Measurements from ENCODE around the gene IL12RB1. TPM values are rescaled to one million over a fixed set of nuclear protein-coding genes. Genes with fewer than 3 reads are reported as not detected.

IL12RB1 gene
- total RNA-seq, 1 donor, result 26.9 TPM

- H3K4me1 ChIP-seq (ENCODE audit: insufficient read depth, low read length), result peaks cover 59% of the 10 kb centered on the region
- no peaks in the 10 kb centered on the region for H3K27me3 ChIP-seq (ENCODE audit: insufficient read depth, low read length)
- no peaks in the 10 kb centered on the region for H3K9me3 ChIP-seq (ENCODE audit: low read depth, low read length)
- peak overlapping the region; percentile 61 for H3K4me3 ChIP-seq (ENCODE audit: low read length)
Observed at GRCh38 chr19:18085702-18086457, 854 bp downstream of the IL12RB1 start.

- Histone ChIP-seq H3K4me3 (ENCODE audit: low read length) (no peak overlapping the region), H3K27me3 (ENCODE audit: insufficient read depth, low read length) (no peaks in the 10 kb centered on the region), H3K9me3 (ENCODE audit: low read depth, low read length) (no peaks in the 10 kb centered on the region), H3K4me1 (ENCODE audit: insufficient read depth, low read length) (peaks cover 41% of the 10 kb centered on the region)
Observed at GRCh38 chr19:18083929-18084684, 2.6 kb downstream of the IL12RB1 start.

- Histone ChIP-seq H3K4me1 (ENCODE audit: insufficient read depth, low read length) (peaks cover 6% of the 10 kb centered on the region), H3K4me3 (ENCODE audit: low read length) (no peak overlapping the region), H3K27me3 (ENCODE audit: insufficient read depth, low read length) (no peaks in the 10 kb centered on the region), H3K9me3 (ENCODE audit: low read depth, low read length) (no peaks in the 10 kb centered on the region)
Observed at GRCh38 chr19:18074192-18074591, 12.5 kb downstream of the IL12RB1 start.

GRCh38 chr19:18073197-18073596, 13.5 kb downstream of the IL12RB1 start:
- Histone ChIP-seq H3K27me3 (ENCODE audit: insufficient read depth, low read length) (no peaks in the 10 kb centered on the region), H3K4me1 (ENCODE audit: insufficient read depth, low read length) (peaks cover 6% of the 10 kb centered on the region), H3K4me3 (ENCODE audit: low read length) (no peak overlapping the region), H3K9me3 (ENCODE audit: low read depth, low read length) (no peaks in the 10 kb centered on the region)

- no peak overlapping the region for H3K4me3 ChIP-seq (ENCODE audit: low read length)
- H3K4me1 ChIP-seq (ENCODE audit: insufficient read depth, low read length), result peaks cover 6% of the 10 kb centered on the region
- no peaks in the 10 kb centered on the region for H3K9me3 ChIP-seq (ENCODE audit: low read depth, low read length)
- no peaks in the 10 kb centered on the region for H3K27me3 ChIP-seq (ENCODE audit: insufficient read depth, low read length)
Observed at GRCh38 chr19:18072335-18072734, 14.4 kb downstream of the IL12RB1 start.

- Histone ChIP-seq H3K27me3 (ENCODE audit: insufficient read depth, low read length) (no peaks in the 10 kb centered on the region), H3K4me3 (ENCODE audit: low read length) (no peak overlapping the region), H3K9me3 (ENCODE audit: low read depth, low read length) (no peaks in the 10 kb centered on the region), H3K4me1 (ENCODE audit: insufficient read depth, low read length) (peaks cover 6% of the 10 kb centered on the region)
Observed at GRCh38 chr19:18070181-18070580, 16.6 kb downstream of the IL12RB1 start.

- peaks cover 6% of the 10 kb centered on the region for H3K4me1 ChIP-seq (ENCODE audit: insufficient read depth, low read length)
- no peaks in the 10 kb centered on the region for H3K9me3 ChIP-seq (ENCODE audit: low read depth, low read length)
- no peaks in the 10 kb centered on the region for H3K27me3 ChIP-seq (ENCODE audit: insufficient read depth, low read length)
Observed at GRCh38 chr19:18069383-18069782, 17.4 kb downstream of the IL12RB1 start.

GRCh38 chr19:18068395-18068794, 18.3 kb downstream of the IL12RB1 start:
- Histone ChIP-seq H3K27me3 (ENCODE audit: insufficient read depth, low read length) (no peaks in the 10 kb centered on the region), H3K4me3 (ENCODE audit: low read length) (no peak overlapping the region), H3K9me3 (ENCODE audit: low read depth, low read length) (no peaks in the 10 kb centered on the region), H3K4me1 (ENCODE audit: insufficient read depth, low read length) (peaks cover 4% of the 10 kb centered on the region)

More at GRCh38 chr19:18069383-18069782, 17.4 kb downstream of the IL12RB1 start:
- no peak overlapping the region for H3K4me3 ChIP-seq (ENCODE audit: low read length)

GRCh38 chr19:18065173-18065495, 21.6 kb downstream of the IL12RB1 start:
- Histone ChIP-seq H3K4me1 (ENCODE audit: insufficient read depth, low read length) (no peaks in the 10 kb centered on the region), H3K4me3 (ENCODE audit: low read length) (no peak overlapping the region), H3K27me3 (ENCODE audit: insufficient read depth, low read length) (no peaks in the 10 kb centered on the region), H3K9me3 (ENCODE audit: low read depth, low read length) (no peaks in the 10 kb centered on the region)

GRCh38 chr19:18063463-18063862, 23.3 kb downstream of the IL12RB1 start:
- peaks cover 4% of the 10 kb centered on the region for H3K4me1 ChIP-seq (ENCODE audit: insufficient read depth, low read length)
- H3K27me3 ChIP-seq (ENCODE audit: insufficient read depth, low read length), result no peaks in the 10 kb centered on the region
- H3K9me3 ChIP-seq (ENCODE audit: low read depth, low read length), result no peaks in the 10 kb centered on the region
- H3K4me3 ChIP-seq (ENCODE audit: low read length), result no peak overlapping the region

- Histone ChIP-seq H3K4me3 (ENCODE audit: low read length) (no peak overlapping the region), H3K9me3 (ENCODE audit: low read depth, low read length) (no peaks in the 10 kb centered on the region), H3K27me3 (ENCODE audit: insufficient read depth, low read length) (no peaks in the 10 kb centered on the region), H3K4me1 (ENCODE audit: insufficient read depth, low read length) (peaks cover 15% of the 10 kb centered on the region)
Observed at GRCh38 chr19:18062028-18062427, 24.7 kb downstream of the IL12RB1 start.

GRCh38 chr19:18060472-18060871, 26.3 kb downstream of the IL12RB1 start:
- Histone ChIP-seq H3K9me3 (ENCODE audit: low read depth, low read length) (no peaks in the 10 kb centered on the region), H3K4me1 (ENCODE audit: insufficient read depth, low read length) (peaks cover 15% of the 10 kb centered on the region), H3K27me3 (ENCODE audit: insufficient read depth, low read length) (no peaks in the 10 kb centered on the region), H3K4me3 (ENCODE audit: low read length) (no peak overlapping the region)

- Histone ChIP-seq H3K4me1 (ENCODE audit: insufficient read depth, low read length) (peaks cover 15% of the 10 kb centered on the region), H3K9me3 (ENCODE audit: low read depth, low read length) (no peaks in the 10 kb centered on the region), H3K4me3 (ENCODE audit: low read length) (no peak overlapping the region), H3K27me3 (ENCODE audit: insufficient read depth, low read length) (no peaks in the 10 kb centered on the region)
Observed at GRCh38 chr19:18059902-18060301, 26.8 kb downstream of the IL12RB1 start.

- Histone ChIP-seq H3K4me3 (ENCODE audit: low read length) (no peak overlapping the region), H3K4me1 (ENCODE audit: insufficient read depth, low read length) (peaks cover 15% of the 10 kb centered on the region), H3K9me3 (ENCODE audit: low read depth, low read length) (no peaks in the 10 kb centered on the region), H3K27me3 (ENCODE audit: insufficient read depth, low read length) (no peaks in the 10 kb centered on the region)
Observed at GRCh38 chr19:18059297-18059696, 27.4 kb downstream of the IL12RB1 start.

- Histone ChIP-seq H3K4me3 (ENCODE audit: low read length) (no peak overlapping the region), H3K9me3 (ENCODE audit: low read depth, low read length) (no peaks in the 10 kb centered on the region), H3K4me1 (ENCODE audit: insufficient read depth, low read length) (peaks cover 15% of the 10 kb centered on the region), H3K27me3 (ENCODE audit: insufficient read depth, low read length) (no peaks in the 10 kb centered on the region)
Observed at GRCh38 chr19:18058208-18059009, 28.3 kb downstream of the IL12RB1 start.

Data from mononuclear cell (primary cell).